NCI-H2196 treated with DMSO at 0.1 percent for 48 hours (cell line): Measurements from ENCODE around the gene SH3GL1.

Experiments used
- DNase-seq: peaks from one replicate; lab custom pipeline; 2025; ENCODE audit not compliant: unreplicated experiment; lab: John Stamatoyannopoulos, UW

SH3GL1 gene

GRCh38 chr19:4400135-4400936 lies at the start of gene SH3GL1:
TSS of gene SH3GL1 (minus strand) at chr19:4400547. CDS start at chr19:4400368, 179 bp downstream.
- peak; percentile 91 for DNase-seq

- DNase-seq, result no peak
Observed at GRCh38 chr19:4449639-4450028, 49.3 kb upstream of the SH3GL1 start.

GRCh38 chr19:4449022-4449638 lies 48.8 kb upstream of the SH3GL1 start:
- no peak for DNase-seq

- DNase-seq, result no peak
Observed at GRCh38 chr19:4448147-4448985, 48.0 kb upstream of the SH3GL1 start.

GRCh38 chr19:4447327-4448146 lies 47.2 kb upstream of the SH3GL1 start:
- no peak for DNase-seq

- DNase-seq, result no peak
Observed at GRCh38 chr19:4446704-4447200, 46.4 kb upstream of the SH3GL1 start.

GRCh38 chr19:4445963-4446703 lies 45.8 kb upstream of the SH3GL1 start:
- no peak for DNase-seq

- DNase-seq, result no peak
Observed at GRCh38 chr19:4444765-4445741, 44.7 kb upstream of the SH3GL1 start.

- DNase-seq, result no peak
Observed at GRCh38 chr19:4443966-4444764, 43.8 kb upstream of the SH3GL1 start.

- no peak for DNase-seq
Observed at GRCh38 chr19:4443188-4443587, 42.8 kb upstream of the SH3GL1 start.

- DNase-seq, result no peak
Observed at GRCh38 chr19:4442819-4443146, 42.4 kb upstream of the SH3GL1 start.

- DNase-seq, result no peak
Observed at GRCh38 chr19:4441994-4442818, 41.9 kb upstream of the SH3GL1 start.

- no peak for DNase-seq
Observed at GRCh38 chr19:4439243-4439642, 38.9 kb upstream of the SH3GL1 start.

GRCh38 chr19:4437103-4437502 lies 36.8 kb upstream of the SH3GL1 start:
- no peak for DNase-seq

- no peak for DNase-seq
Observed at GRCh38 chr19:4436231-4436630, 35.9 kb upstream of the SH3GL1 start.

GRCh38 chr19:4434391-4434790 lies 34.0 kb upstream of the SH3GL1 start:
- no peak for DNase-seq

GRCh38 chr19:4432918-4433506 lies 32.7 kb upstream of the SH3GL1 start:
- DNase-seq, result no peak
